ENCODE data around the gene MATCAP1.

MATCAP1 gene

DNA sequence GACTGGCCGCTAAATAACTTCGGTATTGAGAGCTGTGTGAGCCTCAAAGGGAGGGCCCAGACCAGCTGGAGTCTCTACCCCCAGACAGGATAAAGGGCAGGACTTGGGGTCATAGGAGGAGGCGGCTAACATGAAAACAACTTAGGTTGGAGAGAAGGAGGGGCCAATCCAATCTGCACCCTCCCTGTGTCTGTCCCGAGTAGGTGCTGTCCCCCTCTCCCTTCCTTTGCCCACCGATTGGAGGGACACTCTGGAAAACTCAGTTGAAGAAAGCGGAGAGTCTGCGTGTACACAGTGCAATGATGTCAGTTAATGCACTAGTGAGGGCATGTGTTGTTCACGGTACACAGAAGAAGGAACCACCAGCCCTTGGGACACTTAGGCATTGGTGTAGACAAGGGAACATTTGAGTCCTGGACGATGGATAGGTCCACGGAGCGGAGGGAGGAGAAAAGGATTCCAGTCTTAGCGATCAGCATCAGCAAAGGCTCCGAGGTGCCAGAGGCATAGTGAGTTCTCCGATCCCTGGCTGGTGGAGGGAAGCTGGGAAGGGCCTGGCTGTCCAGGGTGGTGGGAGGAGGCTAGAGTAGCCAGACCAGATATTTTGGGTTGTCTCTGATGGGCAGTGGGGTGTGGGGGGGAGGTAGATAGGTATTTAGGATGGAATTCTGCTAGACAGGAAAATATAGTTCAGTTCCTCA lies 12.7 kb downstream of the MATCAP1 start:
- TF ChIP-seq, protein P1, sequence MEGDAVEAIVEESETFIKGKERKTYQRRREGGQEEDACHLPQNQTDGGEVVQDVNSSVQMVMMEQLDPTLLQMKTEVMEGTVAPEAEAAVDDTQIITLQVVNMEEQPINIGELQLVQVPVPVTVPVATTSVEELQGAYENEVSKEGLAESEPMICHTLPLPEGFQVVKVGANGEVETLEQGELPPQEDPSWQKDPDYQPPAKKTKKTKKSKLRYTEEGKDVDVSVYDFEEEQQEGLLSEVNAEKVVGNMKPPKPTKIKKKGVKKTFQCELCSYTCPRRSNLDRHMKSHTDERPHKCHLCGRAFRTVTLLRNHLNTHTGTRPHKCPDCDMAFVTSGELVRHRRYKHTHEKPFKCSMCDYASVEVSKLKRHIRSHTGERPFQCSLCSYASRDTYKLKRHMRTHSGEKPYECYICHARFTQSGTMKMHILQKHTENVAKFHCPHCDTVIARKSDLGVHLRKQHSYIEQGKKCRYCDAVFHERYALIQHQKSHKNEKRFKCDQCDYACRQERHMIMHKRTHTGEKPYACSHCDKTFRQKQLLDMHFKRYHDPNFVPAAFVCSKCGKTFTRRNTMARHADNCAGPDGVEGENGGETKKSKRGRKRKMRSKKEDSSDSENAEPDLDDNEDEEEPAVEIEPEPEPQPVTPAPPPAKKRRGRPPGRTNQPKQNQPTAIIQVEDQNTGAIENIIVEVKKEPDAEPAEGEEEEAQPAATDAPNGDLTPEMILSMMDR (IDR thresholded peaks at IDR 0.05; ENCODE audit: insufficient read depth, low read depth, low read length, missing control alignments): no peak
- DNase-seq (ENCODE audit: low read depth): no peak
- H3K4me3 ChIP-seq (ENCODE audit: low read length): peak overlapping the region; percentile 54

DNA sequence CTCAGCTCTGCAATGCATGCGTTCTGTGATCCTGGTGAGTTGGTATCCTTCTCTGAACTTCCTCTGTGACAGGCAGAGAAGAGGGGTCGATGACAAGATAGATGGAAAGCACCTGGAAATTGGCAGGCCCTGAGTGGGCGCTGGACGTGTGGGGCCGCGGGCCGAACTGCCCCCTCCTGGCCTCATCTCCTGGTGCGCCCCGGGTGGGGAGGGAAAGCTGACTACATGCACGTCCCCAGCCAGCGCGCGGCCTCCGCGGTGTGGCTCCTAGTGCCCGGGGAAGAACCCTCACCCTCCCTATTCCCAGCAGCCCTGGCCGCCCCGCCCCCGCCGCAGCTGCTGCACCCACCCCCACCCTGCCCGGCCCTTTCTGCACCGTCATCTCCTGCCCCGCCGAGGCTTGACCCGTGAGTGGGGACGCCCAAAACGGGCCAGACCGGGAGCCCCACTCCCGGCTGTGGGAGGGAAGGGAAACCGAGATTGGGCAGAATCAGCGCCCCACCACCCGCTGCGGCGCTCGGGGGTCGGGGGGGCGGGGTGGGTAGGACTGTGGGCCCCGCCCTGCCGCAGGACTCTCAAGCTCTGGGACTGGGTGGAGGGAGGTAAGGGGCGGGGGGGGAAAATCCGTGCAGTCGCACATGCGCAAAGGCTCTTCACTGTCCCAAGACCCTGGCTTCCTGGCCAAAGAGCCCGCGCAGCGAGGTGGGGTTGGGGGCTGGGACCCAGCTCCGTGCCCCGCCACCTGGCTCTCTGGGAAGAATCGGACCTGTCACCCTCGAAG lies 13.4 kb downstream of the MATCAP1 start, which contains the start of gene NOL3:
TSS of gene NOL3 (plus strand) at position 371 of the 781 bp plus-strand sequence.
- peak; percentile 74 for DNase-seq (ENCODE audit: low read depth)
- TF ChIP-seq, protein P1 (IDR thresholded peaks at IDR 0.05; ENCODE audit: insufficient read depth, low read depth, low read length, missing control alignments): no peak
- peak within 1 kb of the TSS; percentile 54 for H3K4me3 ChIP-seq (ENCODE audit: low read length)

DNA sequence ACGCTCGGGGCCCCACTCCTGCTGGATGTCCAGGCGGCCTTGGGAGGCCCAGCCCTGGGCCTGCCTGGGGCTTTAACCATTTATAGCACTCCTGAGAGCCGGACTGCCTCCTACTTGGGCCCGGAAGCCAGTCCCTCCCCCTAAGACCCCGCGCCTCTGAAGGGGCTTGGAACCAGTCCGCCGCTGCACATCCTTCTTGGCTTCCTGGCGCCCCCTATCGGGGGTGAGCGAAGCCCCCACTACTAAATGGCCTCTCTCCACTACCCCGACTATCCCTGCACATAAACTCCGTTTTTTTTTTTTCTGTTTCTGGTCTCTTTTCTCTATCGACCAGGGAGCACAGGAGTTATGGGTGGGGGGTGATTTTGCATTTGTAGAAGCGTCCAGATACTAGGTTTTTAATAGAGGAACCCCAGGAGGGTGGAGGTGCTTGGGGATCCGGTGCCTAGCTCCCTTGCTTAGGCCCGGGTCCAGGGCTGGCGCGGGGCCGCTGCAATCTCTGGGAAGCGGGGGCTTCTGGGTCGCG lies 14.1 kb downstream of the MATCAP1 start:
- DNase-seq (ENCODE audit: low read depth): no peak
- TF ChIP-seq, protein P1 (IDR thresholded peaks at IDR 0.05; ENCODE audit: insufficient read depth, low read depth, low read length, missing control alignments): peak; percentile 48
- peak overlapping the region; percentile 54 for H3K4me3 ChIP-seq (ENCODE audit: low read length)

DNA sequence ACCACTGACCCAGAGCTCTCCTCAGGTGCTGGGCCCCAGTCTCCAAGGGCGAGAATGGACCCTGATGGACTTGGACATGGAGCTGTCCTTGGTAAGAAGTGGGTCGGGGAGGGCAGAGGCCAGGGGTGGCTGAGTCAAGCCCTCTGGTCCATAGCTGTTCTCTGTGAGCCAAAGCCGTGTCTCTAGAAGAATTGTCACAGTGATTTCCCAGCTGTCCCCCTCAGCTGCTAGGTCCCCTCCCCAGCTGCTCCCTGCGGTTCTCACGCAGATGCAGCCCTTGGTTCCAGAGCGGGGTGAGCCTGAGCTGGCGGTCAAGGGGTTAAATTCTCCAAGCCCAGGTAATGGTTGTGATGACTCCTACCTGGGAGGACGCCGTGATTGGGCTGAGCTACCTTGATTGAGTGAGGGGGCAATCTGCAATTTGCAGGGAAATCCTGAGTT lies 14.7 kb downstream of the MATCAP1 start:
- H3K4me3 ChIP-seq (ENCODE audit: low read length): no peak overlapping the region
- TF ChIP-seq, protein P1 (IDR thresholded peaks at IDR 0.05; ENCODE audit: insufficient read depth, low read depth, low read length, missing control alignments): no peak
- no peak for DNase-seq (ENCODE audit: low read depth)

DNA sequence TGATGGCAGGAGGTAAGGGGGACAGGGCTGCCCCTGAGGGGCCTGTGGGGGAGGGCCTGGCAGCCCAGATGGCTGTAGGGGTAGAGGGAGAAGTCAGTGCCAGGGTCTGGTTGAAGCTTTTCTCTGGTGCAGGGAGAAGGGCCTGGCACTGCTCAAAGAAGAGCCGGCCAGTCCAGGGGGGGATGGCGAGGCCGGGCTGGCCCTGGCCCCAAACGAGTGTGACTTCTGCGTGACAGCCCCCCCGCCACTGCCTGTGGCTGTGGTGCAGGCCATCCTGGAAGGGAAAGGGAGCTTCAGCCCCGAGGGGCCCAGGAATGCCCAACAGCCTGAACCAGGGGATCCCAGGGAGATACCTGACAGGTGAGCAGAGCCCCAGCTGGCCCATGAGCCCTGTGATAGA lies 16.2 kb downstream of the MATCAP1 start:
- TF ChIP-seq, protein P1 (IDR thresholded peaks at IDR 0.05; ENCODE audit: insufficient read depth, low read depth, low read length, missing control alignments): no peak
- H3K4me3 ChIP-seq (ENCODE audit: low read length): no peak overlapping the region
- no peak for DNase-seq (ENCODE audit: low read depth)

DNA sequence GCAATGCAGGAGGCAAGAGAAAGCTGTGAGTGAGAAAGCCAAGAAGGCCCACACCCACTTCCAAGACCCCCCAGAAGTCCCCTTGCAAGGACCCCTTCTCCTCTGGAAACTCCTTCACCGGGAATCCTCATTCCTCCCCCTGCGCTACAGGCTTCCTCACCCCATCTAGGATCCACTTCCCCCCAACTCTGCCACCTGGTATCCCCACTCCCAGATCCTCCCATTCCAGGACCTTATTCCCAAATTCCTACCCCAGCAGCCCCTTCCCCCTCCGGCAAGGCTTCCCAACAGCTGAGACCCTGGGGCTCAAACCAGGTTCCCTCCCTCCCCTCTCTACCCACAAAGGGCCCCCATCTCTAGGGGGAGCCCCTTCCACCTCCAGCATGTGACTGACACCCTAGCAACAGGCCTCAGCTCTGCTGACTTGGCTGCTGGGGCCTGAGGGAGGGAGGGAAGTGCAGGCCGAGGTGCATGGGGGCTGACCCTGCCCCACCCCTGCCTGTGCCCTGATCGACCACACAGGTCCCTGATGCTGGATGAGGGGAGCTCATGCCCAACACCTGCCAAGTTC lies 17.1 kb downstream of the MATCAP1 start:
- H3K4me3 ChIP-seq (ENCODE audit: low read length): no peak overlapping the region
- no peak for DNase-seq (ENCODE audit: low read depth)
- TF ChIP-seq, protein P1 (IDR thresholded peaks at IDR 0.05; ENCODE audit: insufficient read depth, low read depth, low read length, missing control alignments): no peak

Measured in epithelial cell of esophagus (primary cell).